GM23248 (cell line): Measurements from ENCODE around the gene CLIP4. TPM values are rescaled to one million over a fixed set of nuclear protein-coding genes. Genes with fewer than 3 reads are reported as not detected.

Experiments
- DNase-seq: peaks from one replicate; pipeline ENCODE4 v3.0.0-alpha.2; 2015
- H2AFZ ChIP-seq: fragments of 200-600 bp; sonication (generic); 2 replicates; pipeline ENCODE4 v1.6.1; 2016; ENCODE audit warnings: antibody characterized with exemption
- H3F3A ChIP-seq: fragments of 200-600 bp; sonication (generic); 2 replicates; pipeline ENCODE4 v1.6.1; 2016; ENCODE audit warnings: mild to moderate bottlenecking, antibody characterized with exemption, mixed run types; ENCODE audit not compliant: insufficient read depth
- H3K27ac ChIP-seq: fragments of 200-600 bp; sonication (generic); 2 replicates; pipeline ENCODE4 v1.5.1; 2016; ENCODE audit warnings: mild to moderate bottlenecking
- H3K27me3 ChIP-seq: fragments of 200-600 bp; sonication (generic); replicated peaks from 2 replicates; pipeline ENCODE4 v1.6.1; 2016; ENCODE audit warnings: mild to moderate bottlenecking; ENCODE audit not compliant: insufficient read depth
- H3K36me3 ChIP-seq: fragments of 200-600 bp; sonication (generic); 2 replicates; pipeline ENCODE4 v1.6.1; 2016; ENCODE audit warnings: low read depth, mild to moderate bottlenecking
- H3K4me1 ChIP-seq: fragments of 200-600 bp; sonication (generic); 2 replicates; pipeline ENCODE4 v1.6.1; 2016; ENCODE audit warnings: mild to moderate bottlenecking; ENCODE audit not compliant: insufficient read depth
- H3K4me2 ChIP-seq: fragments of 200-600 bp; sonication (generic); one replicate; pipeline ENCODE4 v1.6.1; 2016; ENCODE audit warnings: mild to moderate bottlenecking; ENCODE audit not compliant: unreplicated experiment
- H3K4me3 ChIP-seq: fragments of 200-600 bp; sonication (generic); 2 replicates; pipeline ENCODE4 v1.5.1; 2016; ENCODE audit warnings: mild to moderate bottlenecking
- H3K79me2 ChIP-seq: fragments of 200-600 bp; sonication (generic); 2 replicates; pipeline ENCODE4 v1.6.1; 2016; ENCODE audit warnings: mild to moderate bottlenecking; ENCODE audit not compliant: insufficient read depth
- H3K9ac ChIP-seq: fragments of 200-600 bp; sonication (generic); 2 replicates; pipeline ENCODE4 v1.6.1; 2016; ENCODE audit warnings: mild to moderate bottlenecking
- H3K9me2 ChIP-seq: fragments of 200-600 bp; sonication (generic); 2 replicates; pipeline ENCODE4 v1.6.1; 2016; ENCODE audit warnings: mixed run types, mild to moderate bottlenecking, moderate library complexity; ENCODE audit not compliant: insufficient read depth
- H3K9me3 ChIP-seq: fragments of 200-600 bp; sonication (generic); one replicate; pipeline ENCODE4 v1.6.1; 2017; ENCODE audit warnings: low read depth
- H4K20me1 ChIP-seq: fragments of 200-600 bp; sonication (generic); 2 replicates; pipeline ENCODE4 v1.6.0; 2016; ENCODE audit not compliant: insufficient read depth
- EZH2 ChIP-seq: fragments of 200-600 bp; sonication (generic); IDR thresholded peaks from 2 replicates; pipeline ENCODE4 v1.6.1; 2018; ENCODE audit warnings: antibody characterized with exemption, mild to moderate bottlenecking; ENCODE audit not compliant: insufficient read depth, poor library complexity, severe bottlenecking
- EZH2phosphoT487 ChIP-seq: fragments of 200-600 bp; sonication (generic); IDR thresholded peaks from 2 replicates; pipeline ENCODE4 v1.6.1; 2018; ENCODE audit warnings: antibody characterized with exemption, moderate library complexity, mild to moderate bottlenecking, low read depth; ENCODE audit not compliant: insufficient read depth
- WGBS, 2 experiments: methylation state at CpG; one replicate each; pipeline ENCODE4 v1.1.6; 2015 to 2017; ENCODE audit warnings: low lambda C conversion rate in 2 of 2, low coverage in 1 of 2; ENCODE audit errors: missing lambda C conversion rate in 2 of 2; 5-methylcytosine and 5-hydroxymethylcytosine counted together
- in situ Hi-C: fragments of 300-500 bp; cut with MboI; formaldehyde crosslinking; loops from 2 replicates; pipeline ENCODE4 v1.15.0; 2020
- polyA plus RNA-seq: library from polyadenylated mRNA; unstranded; fragments of >200 nt; fragmentation: Nextera tagmentation; extraction: Ambion mirVana; gene quantifications from 2 replicates; pipeline ENCODE4 v1.2.1, GENCODE V29; 2016
- total RNA-seq: library from RNA; depleted of rRNA; stranded (reverse); fragments of >200 nt; shearing (Covaris generic); gene quantifications from 2 replicates; pipeline ENCODE4 v1.2.3, GENCODE V29; 2014; rRNA removed

The CLIP4 gene, protein sequence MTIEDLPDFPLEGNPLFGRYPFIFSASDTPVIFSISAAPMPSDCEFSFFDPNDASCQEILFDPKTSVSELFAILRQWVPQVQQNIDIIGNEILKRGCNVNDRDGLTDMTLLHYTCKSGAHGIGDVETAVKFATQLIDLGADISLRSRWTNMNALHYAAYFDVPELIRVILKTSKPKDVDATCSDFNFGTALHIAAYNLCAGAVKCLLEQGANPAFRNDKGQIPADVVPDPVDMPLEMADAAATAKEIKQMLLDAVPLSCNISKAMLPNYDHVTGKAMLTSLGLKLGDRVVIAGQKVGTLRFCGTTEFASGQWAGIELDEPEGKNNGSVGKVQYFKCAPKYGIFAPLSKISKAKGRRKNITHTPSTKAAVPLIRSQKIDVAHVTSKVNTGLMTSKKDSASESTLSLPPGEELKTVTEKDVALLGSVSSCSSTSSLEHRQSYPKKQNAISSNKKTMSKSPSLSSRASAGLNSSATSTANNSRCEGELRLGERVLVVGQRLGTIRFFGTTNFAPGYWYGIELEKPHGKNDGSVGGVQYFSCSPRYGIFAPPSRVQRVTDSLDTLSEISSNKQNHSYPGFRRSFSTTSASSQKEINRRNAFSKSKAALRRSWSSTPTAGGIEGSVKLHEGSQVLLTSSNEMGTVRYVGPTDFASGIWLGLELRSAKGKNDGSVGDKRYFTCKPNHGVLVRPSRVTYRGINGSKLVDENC
- total RNA-seq: 51.2 and 55.2 TPM in 2 replicates
- 33.3 and 35.3 TPM in 2 replicates for polyA plus RNA-seq

GRCh38 chr2:29114946-29115609 is at the start of gene CLIP4:
CLIP4 (plus strand) TSS chr2:29115415; CDS start chr2:29121389, 5,974 bp downstream.
- TF ChIP-seq EZH2 (no peak), EZH2phosphoT487 (no peak)
- Histone ChIP-seq H3K9me3 (no peaks in the 10 kb centered on the region), H3K79me2 (peaks cover 37% of the 10 kb centered on the region), H3K9me2 (no peaks in the 10 kb centered on the region), H3K27ac (peak within 1 kb of the TSS; percentile 88), H4K20me1 (no peaks in the 10 kb centered on the region), H3K9ac (peak within 1 kb of the TSS; percentile 93), H3K27me3 (no peaks in the 10 kb centered on the region), H3K4me3 (peak within 1 kb of the TSS; percentile 97), H3K4me1 (peaks cover 53% of the 10 kb centered on the region), H2AFZ (peak within 1 kb of the TSS; percentile 90), H3K36me3 (no peaks in the 10 kb centered on the region), H3F3A (peaks cover 44% of the 10 kb centered on the region), H3K4me2 (peak within 1 kb of the TSS; percentile 98)
- in situ Hi-C loops: no loop called here
- DNase-seq: peak; percentile 84
- 3% methylated on average over 22 to 39 of the region's 76 CpGs for WGBS, 2 experiments

DNA sequence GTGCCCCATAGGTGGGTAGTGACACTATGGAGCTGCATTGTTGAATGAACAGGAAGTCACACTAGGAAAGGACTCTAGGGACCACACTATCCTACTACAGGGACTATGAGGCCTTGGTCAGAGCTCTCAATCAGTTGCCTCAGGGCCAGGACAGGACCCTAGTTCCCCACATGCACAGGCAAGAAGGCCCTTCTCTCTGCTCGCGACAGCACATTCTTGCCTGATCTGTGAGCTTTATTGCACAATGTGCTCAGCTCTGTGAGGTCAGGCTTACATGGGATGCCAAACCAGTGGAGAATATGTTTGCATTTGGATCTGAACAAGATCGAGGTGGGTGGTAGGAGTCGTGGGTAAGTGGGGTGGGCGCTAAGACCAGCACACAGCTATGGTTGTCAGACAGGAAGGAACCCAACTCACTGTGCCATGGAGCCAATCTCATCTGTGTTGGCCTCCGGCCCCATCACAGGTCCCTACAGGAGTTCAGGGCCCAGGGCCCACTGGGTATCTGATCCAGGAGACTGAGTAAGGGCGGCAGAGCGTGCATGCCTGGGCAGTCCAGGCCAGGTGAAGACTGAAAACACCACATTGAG is 48.8 kb upstream of the CLIP4 start:
- in situ Hi-C loops: no loop called here
- H3K79me2 ChIP-seq: no peaks in the 10 kb centered on the region
- peak; percentile 68 for DNase-seq
- 39 to 49% methylated on average over 7 to 8 of the region's 8 CpGs for WGBS, 2 experiments
- no peak for TF ChIP-seq EZH2phosphoT487
- H3K27me3 ChIP-seq: no peaks in the 10 kb centered on the region
- H3F3A ChIP-seq: 0 out of 2 replicates have a peak, but pooled peaks cover 5% of the 10 kb centered on the region
- no peaks in the 10 kb centered on the region for H3K36me3 ChIP-seq
- H3K4me2 ChIP-seq: no peak overlapping the region
- H3K4me3 ChIP-seq: no peak overlapping the region
- no peaks in the 10 kb centered on the region for H4K20me1 ChIP-seq
- peaks cover 13% of the 10 kb centered on the region; the same call in 1 of the 2 replicates for H3K4me1 ChIP-seq
- no peak overlapping the region for H3K9ac ChIP-seq
- no peaks in the 10 kb centered on the region for H3K9me2 ChIP-seq
- H3K27ac ChIP-seq: no peak overlapping the region
- H2AFZ ChIP-seq: no peak overlapping the region
- H3K9me3 ChIP-seq: no peaks in the 10 kb centered on the region

DNA sequence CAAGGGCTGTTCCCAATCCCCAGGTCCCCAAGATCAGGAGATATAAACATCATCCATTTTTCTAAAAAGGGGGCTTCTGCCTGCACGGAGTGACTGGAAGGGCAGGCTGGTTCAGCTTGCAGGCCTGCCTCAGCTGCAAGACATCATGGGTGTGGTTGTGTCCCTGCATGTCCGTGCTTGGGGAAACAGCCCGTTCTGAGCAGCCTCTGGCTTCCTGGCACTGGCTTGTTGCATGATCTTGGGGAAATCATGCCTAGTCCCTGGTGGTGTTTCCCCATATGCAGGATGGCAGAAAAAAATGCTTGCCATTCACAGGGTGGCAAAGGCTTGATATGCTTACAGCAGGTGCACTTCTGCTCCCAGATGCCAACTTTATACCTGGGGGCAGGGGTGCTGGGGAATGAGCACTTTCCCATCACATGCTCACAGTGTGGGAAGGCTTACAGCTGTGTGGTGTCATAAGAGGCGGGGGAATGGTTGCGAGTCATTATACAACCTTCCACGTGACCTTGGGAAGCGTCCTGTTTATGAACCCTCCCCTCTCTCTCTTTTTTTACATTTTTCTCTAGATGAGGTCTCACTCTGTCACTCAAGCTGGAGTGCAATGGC is 48.1 kb upstream of the CLIP4 start:
- TF ChIP-seq EZH2 (no peak), EZH2phosphoT487 (no peak)
- Histone ChIP-seq H3K9me2 (no peaks in the 10 kb centered on the region), H3F3A (0 out of 2 replicates have a peak, but pooled peaks cover 5% of the 10 kb centered on the region), H3K27ac (no peak overlapping the region), H3K9me3 (no peaks in the 10 kb centered on the region), H4K20me1 (no peaks in the 10 kb centered on the region), H3K79me2 (no peaks in the 10 kb centered on the region), H3K36me3 (no peaks in the 10 kb centered on the region), H3K4me2 (no peak overlapping the region), H2AFZ (no peak overlapping the region), H3K4me1 (peaks cover 13% of the 10 kb centered on the region; the same call in 1 of the 2 replicates), H3K9ac (no peak overlapping the region), H3K27me3 (no peaks in the 10 kb centered on the region), H3K4me3 (no peak overlapping the region)
- 15 to 28% methylated on average over 7 of the region's 7 CpGs for WGBS, 2 experiments
- no peak for DNase-seq
- in situ Hi-C loops: no loop called here

GRCh38 chr2:29068513-29068912 is 46.7 kb upstream of the CLIP4 start:
- peaks cover 8% of the 10 kb centered on the region; the same call in 1 of the 2 replicates for H3K4me1 ChIP-seq
- no peak overlapping the region for H3K9ac ChIP-seq
- no peaks in the 10 kb centered on the region for H3K9me3 ChIP-seq
- no peak for DNase-seq
- no peaks in the 10 kb centered on the region for H3K9me2 ChIP-seq
- no peak overlapping the region for H3K4me2 ChIP-seq
- no peaks in the 10 kb centered on the region for H4K20me1 ChIP-seq
- H2AFZ ChIP-seq: no peak overlapping the region
- in situ Hi-C loops: no loop called here
- no peaks in the 10 kb centered on the region for H3K79me2 ChIP-seq
- H3K27me3 ChIP-seq: no peaks in the 10 kb centered on the region
- no peak overlapping the region for H3K27ac ChIP-seq
- TF ChIP-seq EZH2 (no peak), EZH2phosphoT487 (no peak)
- H3K4me3 ChIP-seq: no peak overlapping the region
- no peaks in the 10 kb centered on the region for H3F3A ChIP-seq
- 81 to 85% methylated on average over 7 of the region's 7 CpGs for WGBS, 2 experiments
- H3K36me3 ChIP-seq: no peaks in the 10 kb centered on the region
